ENCODE measurements around the gene SRGAP2C. TPM values are rescaled to one million over a fixed set of nuclear protein-coding genes. Genes with fewer than 3 reads are reported as not detected.

Gene SRGAP2C
- total RNA-seq, 1 experiment from 2014 or later: 67.6 TPM

DNA sequence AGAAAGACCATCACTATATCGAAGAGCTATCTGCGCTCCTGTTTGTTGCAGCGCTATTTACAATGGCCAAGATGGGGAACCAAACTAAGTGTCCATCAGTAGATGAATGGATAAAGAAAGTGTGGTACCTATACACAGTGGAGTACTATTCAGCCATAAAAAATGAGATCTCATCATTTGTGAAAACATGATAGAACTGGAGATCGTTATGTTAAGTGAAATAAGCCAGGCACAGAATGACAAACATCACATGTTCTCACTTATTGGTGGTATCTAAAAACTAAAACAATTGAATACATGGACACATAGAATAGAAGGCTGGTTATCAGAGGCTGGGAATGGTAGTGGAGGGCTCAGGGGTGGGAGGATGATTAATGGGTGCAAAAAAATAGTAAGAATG lies 256.2 kb downstream of the SRGAP2C start:
- H3K4me1 Mint-ChIP-seq: peaks cover 10% of the 10 kb centered on the region
- no peak overlapping the region for H3K27ac Mint-ChIP-seq
- POLR2A ChIA-PET: no interaction called here
- H3K9me3 Mint-ChIP-seq: peaks cover 7% of the 10 kb centered on the region
- ATAC-seq: no peak
- DNase-seq (ENCODE audit: low spot score): no peak
- no peaks in the 10 kb centered on the region for H3K27me3 Mint-ChIP-seq (ENCODE audit: low read depth)
- H3K4me3 Mint-ChIP-seq: no peak overlapping the region
- TF ChIP-seq FOXJ3 (CRISPR knock-in tag; IDR thresholded peaks at IDR 0.05; ENCODE audit: borderline replicate concordance) (no peak), GTF2I (CRISPR knock-in tag; conservative IDR thresholded peaks at IDR 0.05) (no peak), SP1 (CRISPR knock-in tag; conservative IDR thresholded peaks at IDR 0.05) (no peak), NR3C1 (CRISPR knock-in tag; conservative IDR thresholded peaks at IDR 0.05; ENCODE audit: low read depth) (no peak), TP53 (CRISPR knock-in tag; IDR thresholded peaks at IDR 0.05) (no peak), GRHL2 (CRISPR knock-in tag; IDR thresholded peaks at IDR 0.05; ENCODE audit: insufficient replicate concordance, severe bottlenecking) (no peak), GABPB1 (CRISPR knock-in tag; IDR thresholded peaks at IDR 0.05) (no peak), TEAD4 (CRISPR knock-in tag; IDR thresholded peaks at IDR 0.05) (no peak), PRRX2 (CRISPR knock-in tag; IDR thresholded peaks at IDR 0.05) (no peak), JUN (CRISPR knock-in tag; IDR thresholded peaks at IDR 0.05) (no peak), HMGA2 (CRISPR knock-in tag; IDR thresholded peaks at IDR 0.05) (no peak), ZNF219 (CRISPR knock-in tag; IDR thresholded peaks at IDR 0.05; ENCODE audit: borderline replicate concordance) (no peak), NFYB (CRISPR knock-in tag; conservative IDR thresholded peaks at IDR 0.05; ENCODE audit: low read depth) (no peak)
- TF ChIP-seq, protein P1, sequence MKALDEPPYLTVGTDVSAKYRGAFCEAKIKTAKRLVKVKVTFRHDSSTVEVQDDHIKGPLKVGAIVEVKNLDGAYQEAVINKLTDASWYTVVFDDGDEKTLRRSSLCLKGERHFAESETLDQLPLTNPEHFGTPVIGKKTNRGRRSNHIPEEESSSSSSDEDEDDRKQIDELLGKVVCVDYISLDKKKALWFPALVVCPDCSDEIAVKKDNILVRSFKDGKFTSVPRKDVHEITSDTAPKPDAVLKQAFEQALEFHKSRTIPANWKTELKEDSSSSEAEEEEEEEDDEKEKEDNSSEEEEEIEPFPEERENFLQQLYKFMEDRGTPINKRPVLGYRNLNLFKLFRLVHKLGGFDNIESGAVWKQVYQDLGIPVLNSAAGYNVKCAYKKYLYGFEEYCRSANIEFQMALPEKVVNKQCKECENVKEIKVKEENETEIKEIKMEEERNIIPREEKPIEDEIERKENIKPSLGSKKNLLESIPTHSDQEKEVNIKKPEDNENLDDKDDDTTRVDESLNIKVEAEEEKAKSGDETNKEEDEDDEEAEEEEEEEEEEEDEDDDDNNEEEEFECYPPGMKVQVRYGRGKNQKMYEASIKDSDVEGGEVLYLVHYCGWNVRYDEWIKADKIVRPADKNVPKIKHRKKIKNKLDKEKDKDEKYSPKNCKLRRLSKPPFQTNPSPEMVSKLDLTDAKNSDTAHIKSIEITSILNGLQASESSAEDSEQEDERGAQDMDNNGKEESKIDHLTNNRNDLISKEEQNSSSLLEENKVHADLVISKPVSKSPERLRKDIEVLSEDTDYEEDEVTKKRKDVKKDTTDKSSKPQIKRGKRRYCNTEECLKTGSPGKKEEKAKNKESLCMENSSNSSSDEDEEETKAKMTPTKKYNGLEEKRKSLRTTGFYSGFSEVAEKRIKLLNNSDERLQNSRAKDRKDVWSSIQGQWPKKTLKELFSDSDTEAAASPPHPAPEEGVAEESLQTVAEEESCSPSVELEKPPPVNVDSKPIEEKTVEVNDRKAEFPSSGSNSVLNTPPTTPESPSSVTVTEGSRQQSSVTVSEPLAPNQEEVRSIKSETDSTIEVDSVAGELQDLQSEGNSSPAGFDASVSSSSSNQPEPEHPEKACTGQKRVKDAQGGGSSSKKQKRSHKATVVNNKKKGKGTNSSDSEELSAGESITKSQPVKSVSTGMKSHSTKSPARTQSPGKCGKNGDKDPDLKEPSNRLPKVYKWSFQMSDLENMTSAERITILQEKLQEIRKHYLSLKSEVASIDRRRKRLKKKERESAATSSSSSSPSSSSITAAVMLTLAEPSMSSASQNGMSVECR (CRISPR knock-in tag; IDR thresholded peaks at IDR 0.05; ENCODE audit: borderline replicate concordance): no peak
- TF ChIP-seq, protein P2, sequence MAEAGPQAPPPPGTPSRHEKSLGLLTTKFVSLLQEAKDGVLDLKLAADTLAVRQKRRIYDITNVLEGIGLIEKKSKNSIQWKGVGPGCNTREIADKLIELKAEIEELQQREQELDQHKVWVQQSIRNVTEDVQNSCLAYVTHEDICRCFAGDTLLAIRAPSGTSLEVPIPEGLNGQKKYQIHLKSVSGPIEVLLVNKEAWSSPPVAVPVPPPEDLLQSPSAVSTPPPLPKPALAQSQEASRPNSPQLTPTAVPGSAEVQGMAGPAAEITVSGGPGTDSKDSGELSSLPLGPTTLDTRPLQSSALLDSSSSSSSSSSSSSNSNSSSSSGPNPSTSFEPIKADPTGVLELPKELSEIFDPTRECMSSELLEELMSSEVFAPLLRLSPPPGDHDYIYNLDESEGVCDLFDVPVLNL (CRISPR knock-in tag; IDR thresholded peaks at IDR 0.05; ENCODE audit: borderline replicate concordance, low read depth): no peak
- TF ChIP-seq, protein P3, sequence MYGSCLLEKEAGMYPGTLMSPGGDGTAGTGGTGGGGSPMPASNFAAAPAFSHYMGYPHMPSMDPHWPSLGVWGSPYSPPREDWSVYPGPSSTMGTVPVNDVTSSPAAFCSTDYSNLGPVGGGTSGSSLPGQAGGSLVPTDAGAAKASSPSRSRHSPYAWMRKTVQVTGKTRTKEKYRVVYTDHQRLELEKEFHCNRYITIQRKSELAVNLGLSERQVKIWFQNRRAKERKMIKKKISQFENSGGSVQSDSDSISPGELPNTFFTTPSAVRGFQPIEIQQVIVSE (CRISPR knock-in tag; IDR thresholded peaks at IDR 0.05; ENCODE audit: borderline replicate concordance): no peak
- TF ChIP-seq, protein P4, sequence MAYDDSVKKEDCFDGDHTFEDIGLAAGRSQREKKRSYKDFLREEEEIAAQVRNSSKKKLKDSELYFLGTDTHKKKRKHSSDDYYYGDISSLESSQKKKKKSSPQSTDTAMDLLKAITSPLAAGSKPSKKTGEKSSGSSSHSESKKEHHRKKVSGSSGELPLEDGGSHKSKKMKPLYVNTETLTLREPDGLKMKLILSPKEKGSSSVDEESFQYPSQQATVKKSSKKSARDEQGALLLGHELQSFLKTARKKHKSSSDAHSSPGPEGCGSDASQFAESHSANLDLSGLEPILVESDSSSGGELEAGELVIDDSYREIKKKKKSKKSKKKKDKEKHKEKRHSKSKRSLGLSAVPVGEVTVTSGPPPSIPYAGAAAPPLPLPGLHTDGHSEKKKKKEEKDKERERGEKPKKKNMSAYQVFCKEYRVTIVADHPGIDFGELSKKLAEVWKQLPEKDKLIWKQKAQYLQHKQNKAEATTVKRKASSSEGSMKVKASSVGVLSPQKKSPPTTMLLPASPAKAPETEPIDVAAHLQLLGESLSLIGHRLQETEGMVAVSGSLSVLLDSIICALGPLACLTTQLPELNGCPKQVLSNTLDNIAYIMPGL (CRISPR knock-in tag; IDR thresholded peaks at IDR 0.05): no peak
- TF ChIP-seq, protein P5, sequence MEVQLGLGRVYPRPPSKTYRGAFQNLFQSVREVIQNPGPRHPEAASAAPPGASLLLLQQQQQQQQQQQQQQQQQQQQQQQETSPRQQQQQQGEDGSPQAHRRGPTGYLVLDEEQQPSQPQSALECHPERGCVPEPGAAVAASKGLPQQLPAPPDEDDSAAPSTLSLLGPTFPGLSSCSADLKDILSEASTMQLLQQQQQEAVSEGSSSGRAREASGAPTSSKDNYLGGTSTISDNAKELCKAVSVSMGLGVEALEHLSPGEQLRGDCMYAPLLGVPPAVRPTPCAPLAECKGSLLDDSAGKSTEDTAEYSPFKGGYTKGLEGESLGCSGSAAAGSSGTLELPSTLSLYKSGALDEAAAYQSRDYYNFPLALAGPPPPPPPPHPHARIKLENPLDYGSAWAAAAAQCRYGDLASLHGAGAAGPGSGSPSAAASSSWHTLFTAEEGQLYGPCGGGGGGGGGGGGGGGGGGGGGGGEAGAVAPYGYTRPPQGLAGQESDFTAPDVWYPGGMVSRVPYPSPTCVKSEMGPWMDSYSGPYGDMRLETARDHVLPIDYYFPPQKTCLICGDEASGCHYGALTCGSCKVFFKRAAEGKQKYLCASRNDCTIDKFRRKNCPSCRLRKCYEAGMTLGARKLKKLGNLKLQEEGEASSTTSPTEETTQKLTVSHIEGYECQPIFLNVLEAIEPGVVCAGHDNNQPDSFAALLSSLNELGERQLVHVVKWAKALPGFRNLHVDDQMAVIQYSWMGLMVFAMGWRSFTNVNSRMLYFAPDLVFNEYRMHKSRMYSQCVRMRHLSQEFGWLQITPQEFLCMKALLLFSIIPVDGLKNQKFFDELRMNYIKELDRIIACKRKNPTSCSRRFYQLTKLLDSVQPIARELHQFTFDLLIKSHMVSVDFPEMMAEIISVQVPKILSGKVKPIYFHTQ (CRISPR knock-in tag; IDR thresholded peaks at IDR 0.05): no peak
- TF ChIP-seq, protein P6, sequence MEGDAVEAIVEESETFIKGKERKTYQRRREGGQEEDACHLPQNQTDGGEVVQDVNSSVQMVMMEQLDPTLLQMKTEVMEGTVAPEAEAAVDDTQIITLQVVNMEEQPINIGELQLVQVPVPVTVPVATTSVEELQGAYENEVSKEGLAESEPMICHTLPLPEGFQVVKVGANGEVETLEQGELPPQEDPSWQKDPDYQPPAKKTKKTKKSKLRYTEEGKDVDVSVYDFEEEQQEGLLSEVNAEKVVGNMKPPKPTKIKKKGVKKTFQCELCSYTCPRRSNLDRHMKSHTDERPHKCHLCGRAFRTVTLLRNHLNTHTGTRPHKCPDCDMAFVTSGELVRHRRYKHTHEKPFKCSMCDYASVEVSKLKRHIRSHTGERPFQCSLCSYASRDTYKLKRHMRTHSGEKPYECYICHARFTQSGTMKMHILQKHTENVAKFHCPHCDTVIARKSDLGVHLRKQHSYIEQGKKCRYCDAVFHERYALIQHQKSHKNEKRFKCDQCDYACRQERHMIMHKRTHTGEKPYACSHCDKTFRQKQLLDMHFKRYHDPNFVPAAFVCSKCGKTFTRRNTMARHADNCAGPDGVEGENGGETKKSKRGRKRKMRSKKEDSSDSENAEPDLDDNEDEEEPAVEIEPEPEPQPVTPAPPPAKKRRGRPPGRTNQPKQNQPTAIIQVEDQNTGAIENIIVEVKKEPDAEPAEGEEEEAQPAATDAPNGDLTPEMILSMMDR (IDR thresholded peaks at IDR 0.05): no peak
- CTCF ChIA-PET: no interaction called here
- no peaks in the 10 kb centered on the region for H3K36me3 Mint-ChIP-seq

Data from WTC11 (cell line).